Lung microvascular endothelial cell (primary cell): Measurements from ENCODE around the gene MFSD12. TPM values are rescaled to one million over a fixed set of nuclear protein-coding genes. Genes with fewer than 3 reads are reported as not detected.
"Not testable (repeated sequence)": the region's sequence is repeated elsewhere in the genome, so short reads cannot be mapped to it uniquely, and the experiment has no call there.

Experiments used
- DNase-seq, 2 donors: peaks; one replicate each; pipeline versions ENCODE4 v3.0.0 to v3.0.0-alpha.2; 2010; ENCODE audit warnings: low read depth in 2 of 2
- total RNA-seq: library from RNA; depleted of rRNA; stranded (reverse); fragments of >200 nt; gene quantifications from 2 replicates; pipeline ENCODE4 v1.2.1, GENCODE V29; 2014

MFSD12 gene
- total RNA-seq, 1 donor from 2014 or later, result 84.7 TPM

GRCh38 chr19:3537438-3538240 lies 19.7 kb downstream of the MFSD12 start:
- no peak for DNase-seq

GRCh38 chr19:3537101-3537437 lies 20.3 kb downstream of the MFSD12 start:
- DNase-seq, result no peak

GRCh38 chr19:3536429-3537100 lies 20.8 kb downstream of the MFSD12 start:
- DNase-seq, result no peak

- DNase-seq, result no peak
These were observed 21.4 kb downstream of the MFSD12 start for GRCh38 chr19:3535981-3536380.

- DNase-seq, result no peak
These were observed 21.8 kb downstream of the MFSD12 start for GRCh38 chr19:3535563-3535965.

- DNase-seq, result no peak
These were observed 22.2 kb downstream of the MFSD12 start for GRCh38 chr19:3535235-3535535.

GRCh38 chr19:3534375-3535234 lies 22.8 kb downstream of the MFSD12 start:
- DNase-seq, result no peak

GRCh38 chr19:3533563-3534216 lies 23.7 kb downstream of the MFSD12 start:
- DNase-seq, result no peak

- no peak for DNase-seq
These were observed 24.4 kb downstream of the MFSD12 start for GRCh38 chr19:3533033-3533432.

GRCh38 chr19:3532154-3532786 lies 25.1 kb downstream of the MFSD12 start:
- no peak for DNase-seq

GRCh38 chr19:3531716-3532115 lies 25.7 kb downstream of the MFSD12 start:
- DNase-seq, result no peak

GRCh38 chr19:3530389-3530788 lies 27.0 kb downstream of the MFSD12 start:
- no peak for DNase-seq

- DNase-seq, result not testable (repeated sequence)
These were observed 28.1 kb downstream of the MFSD12 start for GRCh38 chr19:3529299-3529698.

- no peak for DNase-seq
These were observed 28.7 kb downstream of the MFSD12 start for GRCh38 chr19:3528539-3529211.

- DNase-seq, result no peak
These were observed 29.3 kb downstream of the MFSD12 start for GRCh38 chr19:3528080-3528479.

- DNase-seq, result no peak
These were observed 30.0 kb downstream of the MFSD12 start for GRCh38 chr19:3527238-3527910.

- DNase-seq, result no peak
These were observed 30.7 kb downstream of the MFSD12 start for GRCh38 chr19:3526507-3527237.

GRCh38 chr19:3524904-3525451 lies 32.4 kb downstream of the MFSD12 start:
- DNase-seq, result no peak
